Endothelial cell of umbilical vein (primary cell): ENCODE data around the gene TJP1. TPM values are rescaled to one million over a fixed set of nuclear protein-coding genes. Genes with fewer than 3 reads are reported as not detected.
A peak's percentile ranks its signal among the peaks of the same experiment; 100 is the strongest.

Experiments
- BruUV-seq: library from RNA; stranded (reverse); fragments of 400-500 nt; replicated peaks from 2 replicates; lab custom pipeline; 2021; lab: Mats Ljungman, UMichigan
- CTCF ChIA-PET: fragments of 300-600, 350-600 bp; sonication (Branson Sonifier 250); formaldehyde crosslinking; loops from one replicate; lab custom pipeline; 2021; ENCODE audit warnings: antibody characterized with exemption, inconsistent platforms; lab: Charles Lee
- POLR2A ChIA-PET: fragments of 300-600, 350-600 bp; sonication (Branson Sonifier 250); formaldehyde crosslinking; loops from one replicate; lab custom pipeline; 2021; ENCODE audit warnings: antibody characterized with exemption, inconsistent platforms; lab: Charles Lee
- DNase-seq: peaks from one replicate; pipeline ENCODE4 v3.0.0-alpha.2; 2011; ENCODE audit warnings: low read depth, low spot score
- FAIRE-seq: peaks from 2 replicates; lab custom pipeline; 2011; peaks lifted over from hg19 to GRCh38; lab: Jason Lieb, UNC
- H2AFZ ChIP-seq: 2 replicates; pipeline ENCODE4 v1.6.0; 2012; ENCODE audit warnings: low read depth, low read length, control low read depth, inconsistent platforms
- H3K27ac ChIP-seq: 2 replicates; pipeline ENCODE4 v1.5.1; 2011; ENCODE audit warnings: low read depth, mild to moderate bottlenecking, control low read depth, low read length, moderate library complexity; ENCODE audit not compliant: insufficient read depth
- H3K27me3 ChIP-seq, 2 experiments: 2 replicates each; pipeline versions ENCODE4 v1.6.0 to v1.6.1; 2011; ENCODE audit warnings: low read length in 2 of 2, mixed read lengths in 1 of 2; ENCODE audit not compliant: control insufficient read depth in 2 of 2, insufficient read depth in 2 of 2
- H3K36me3 ChIP-seq, 2 experiments: 2 replicates in 1 of 2; 3 replicates in 1 of 2; pipeline ENCODE4 v1.5.1; 2011; ENCODE audit warnings: low read length in 2 of 2, mild to moderate bottlenecking in 1 of 2, moderate library complexity in 1 of 2; ENCODE audit not compliant: control insufficient read depth in 2 of 2, insufficient read depth in 2 of 2; ENCODE audit errors: extremely low read depth in 1 of 2
- H3K4me1 ChIP-seq: 3 replicates; pipeline ENCODE4 v1.5.1; 2011; ENCODE audit warnings: mild to moderate bottlenecking, low read length; ENCODE audit not compliant: control insufficient read depth, insufficient read depth; ENCODE audit errors: extremely low read depth
- H3K4me2 ChIP-seq: 2 replicates; pipeline ENCODE4 v1.6.1; 2011; ENCODE audit warnings: low read length, control low read depth, mixed read lengths; ENCODE audit not compliant: insufficient read depth
- H3K4me3 ChIP-seq, 3 experiments: fragments of 200-600 bp in 1 of 3; sonication (generic), shearing (Covaris generic) in 1 of 3; replicated peaks in 1 of 3; 2 replicates each; pipeline ENCODE4 v1.5.1; 2011 to 2016; ENCODE audit warnings: control low read depth in 3 of 3, low read length in 3 of 3, mild to moderate bottlenecking in 2 of 3, inconsistent platforms in 1 of 3, low read depth in 1 of 3, moderate library complexity in 1 of 3; ENCODE audit not compliant: insufficient read depth in 1 of 3
- H3K79me2 ChIP-seq: 2 replicates; pipeline ENCODE4 v1.6.0; 2012; ENCODE audit warnings: low read length, inconsistent platforms; ENCODE audit not compliant: control insufficient read depth, insufficient read depth
- H3K9ac ChIP-seq: replicated peaks from 2 replicates; pipeline ENCODE3; 2011; ENCODE audit warnings: low read length, control low read depth; ENCODE audit not compliant: insufficient read depth; ENCODE audit errors: extremely low read depth
- H3K9me1 ChIP-seq: replicated peaks from 3 replicates; pipeline ENCODE4 v1.6.0; 2011; ENCODE audit warnings: mild to moderate bottlenecking, low read length; ENCODE audit not compliant: control insufficient read depth, insufficient read depth; ENCODE audit errors: extremely low read depth
- H3K9me3 ChIP-seq: replicated peaks from 2 replicates; pipeline ENCODE4 v1.5.1; 2012; ENCODE audit warnings: low read length, inconsistent platforms; ENCODE audit not compliant: control insufficient read depth, insufficient read depth
- H4K20me1 ChIP-seq: replicated peaks from 2 replicates; pipeline ENCODE3; 2011; ENCODE audit warnings: mild to moderate bottlenecking, low read length; ENCODE audit not compliant: control insufficient read depth, insufficient read depth; ENCODE audit errors: extremely low read depth
- CTCF ChIP-seq, 2 donors: IDR thresholded peaks; 1 replicate in 1 of 2; 2 replicates in 1 of 2; pipeline ENCODE4 v1.5.1; 2011; ENCODE audit warnings: low read length in 2 of 2, mild to moderate bottlenecking in 2 of 2, moderate library complexity in 2 of 2, control low read depth in 1 of 2, inconsistent platforms in 1 of 2, low read depth in 1 of 2; ENCODE audit not compliant: insufficient read depth in 1 of 2; ENCODE audit errors: extremely low read depth in 1 of 2
- EZH2 ChIP-seq: IDR thresholded peaks from 2 replicates; pipeline ENCODE4 v1.6.1; 2012; ENCODE audit warnings: borderline replicate concordance, low read depth, mild to moderate bottlenecking, moderate library complexity, low read length, inconsistent platforms; ENCODE audit not compliant: severe bottlenecking
- FOS ChIP-seq: IDR thresholded peaks from 2 replicates; pipeline ENCODE4 v1.6.1; 2011; ENCODE audit warnings: mild to moderate bottlenecking, low read length, moderate library complexity, borderline replicate concordance; ENCODE audit not compliant: insufficient read depth
- GATA2 ChIP-seq: IDR thresholded peaks from 2 replicates; pipeline ENCODE4 v1.7.0; 2011; ENCODE audit warnings: low read depth, mild to moderate bottlenecking, moderate library complexity, mixed read lengths, low read length; ENCODE audit not compliant: insufficient read length, insufficient read depth
- JUN ChIP-seq: IDR thresholded peaks from 2 replicates; pipeline ENCODE4 v1.6.1; 2011; ENCODE audit warnings: borderline replicate concordance, low read depth; ENCODE audit not compliant: insufficient read length, insufficient read depth
- MAX ChIP-seq: IDR thresholded peaks from 2 replicates; pipeline ENCODE4 v1.6.1; 2011; ENCODE audit not compliant: insufficient read depth, insufficient read length
- POLR2A ChIP-seq: IDR thresholded peaks from 2 replicates; pipeline ENCODE4 v1.6.1; 2012; ENCODE audit warnings: low read depth, mild to moderate bottlenecking, control low read depth, low read length
- dilution Hi-C: fragments of 300-500 bp; cut with MboI; formaldehyde crosslinking; loops from one replicate; pipeline ENCODE4 v1.15.0; 2019; ENCODE audit warnings: low sequenced_read_pairs; ENCODE audit not compliant: extremely low pct_ligation_motif_present
- intact Hi-C: fragments of 100-400 bp; cut with micrococcal nuclease; formaldehyde crosslinking; loops from one replicate; pipeline ENCODE4 v1.10.0; 2022
- polyA plus RNA-seq, 4 experiments: library from polyadenylated mRNA; depleted of rRNA in 3 of 4; stranded (reverse) in 3 of 4; unstranded in 1 of 4; fragments of >200 nt; gene quantifications; 2 replicates each; pipeline versions ENCODE4 v1.2.1 to v1.2.3, GENCODE V29; 2011 to 2012; ENCODE audit warnings: missing spikeins in 1 of 4
- total RNA-seq: library from RNA; stranded (reverse); gene quantifications from 2 replicates; pipeline ENCODE4 v1.2.3, GENCODE V29; 2021

TJP1 gene
- total and polyA plus RNA-seq, 2 donors (not counting 3 experiments of a cell fraction or from before 2014, with no cell fraction given) = 45.6 to 128 TPM

GRCh38 chr15:29740692-29741311 lies 81.5 kb downstream of the TJP1 start:
- Histone ChIP-seq H3K9ac (no peak overlapping the region), H3K27ac (no peak overlapping the region), H3K9me3 (no peaks in the 10 kb centered on the region), H3K27me3 (no peaks in the 10 kb centered on the region), H3K4me2 (no peak overlapping the region), H4K20me1 (no peaks in the 10 kb centered on the region), H2AFZ (no peak overlapping the region), H3K36me3 (peaks cover 8 to 10% of the 10 kb centered on the region in 2 experiments), H3K79me2 (peaks cover 2% of the 10 kb centered on the region), H3K4me1 (peaks cover 14% of the 10 kb centered on the region), H3K4me3 (no peak overlapping the region), H3K9me1 (no peaks in the 10 kb centered on the region)
- dilution Hi-C loops = no loop called here
- FAIRE-seq (no peak), DNase-seq (no peak)
- TF ChIP-seq CTCF (IDR thresholded peaks at IDR 0.05; ENCODE audit: extremely low read depth in 1 of 2, insufficient read depth in 1 of 2, low read depth in 1 of 2, low read length in 2 of 2) = peak; percentile 12
- TF ChIP-seq EZH2 = no peak
- TF ChIP-seq POLR2A = no peak
- no peak for TF ChIP-seq MAX
- intact Hi-C loops = no loop called here
- ChIA-PET CTCF (interaction anchor here (0.6 to 1.9 kb wide), 5 partner anchors 8 to 302 kb away, joined by 3 to 8 read pairs (median 3); no protein-coding TSS in a partner anchor), POLR2A (no interaction called here)
- BruUV-seq = no TSS peak

GRCh38 chr15:29736744-29737020 lies 85.6 kb downstream of the TJP1 start:
- Histone ChIP-seq H3K9me1 (peaks cover 2% of the 10 kb centered on the region), H3K4me2 (no peak overlapping the region), H3K27ac (no peak overlapping the region), H3K4me3 (no peak overlapping the region), H3K36me3 (peaks cover 11 to 27% of the 10 kb centered on the region in 2 experiments), H3K9me3 (no peaks in the 10 kb centered on the region), H3K27me3 (no peaks in the 10 kb centered on the region), H4K20me1 (no peaks in the 10 kb centered on the region), H3K79me2 (peaks cover 3% of the 10 kb centered on the region), H2AFZ (no peak overlapping the region), H3K9ac (no peak overlapping the region), H3K4me1 (peaks cover 14% of the 10 kb centered on the region)
- DNase-seq (peak; percentile 63), FAIRE-seq (peak; percentile 53)
- dilution Hi-C loops (no loop called here), intact Hi-C loops (loop anchor here (5.0 kb wide), 2 partner anchors 39 to 336 kb away; no protein-coding TSS in a partner anchor)
- TF ChIP-seq JUN = peak; percentile 43
- no peak for TF ChIP-seq MAX
- peak; percentile 76 for TF ChIP-seq FOS
- TF ChIP-seq GATA2 = peak; percentile 42
- ChIA-PET CTCF (interaction anchor here (1.1 to 2.4 kb wide), 3 partner anchors 12 to 189 kb away, joined by 3 to 14 read pairs (median 7); no protein-coding TSS in a partner anchor), POLR2A (no interaction called here)
- no TSS peak for BruUV-seq
